H1 (cell line): ENCODE measurements around the gene ZNF318. TPM values are rescaled to one million over a fixed set of nuclear protein-coding genes. Genes with fewer than 3 reads are reported as not detected.

ENCODE experiments used
- CHD2 ChIP-seq: IDR thresholded peaks from 2 replicates; pipeline ENCODE4 v1.6.1; 2012; ENCODE audit warnings: low read length, improper control_type of control experiment
- EZH2 ChIP-seq: fragments of 200-600 bp; sonication (generic); IDR thresholded peaks from 2 replicates; pipeline ENCODE4 v1.7.1; 2012; ENCODE audit warnings: low read depth, mild to moderate bottlenecking, moderate library complexity, low read length, inconsistent platforms; ENCODE audit not compliant: severe bottlenecking
- HDAC6 ChIP-seq: IDR thresholded peaks from one replicate; pipeline ENCODE4 v1.7.1; 2012; ENCODE audit warnings: low read depth, mild to moderate bottlenecking, inconsistent platforms, low read length, moderate library complexity
- NRF1 ChIP-seq: IDR thresholded peaks from 2 replicates; pipeline ENCODE4 v1.6.1; 2011; ENCODE audit warnings: mild to moderate bottlenecking, low read depth, low read length, improper control_type of control experiment
- POU5F1 ChIP-seq: IDR thresholded peaks from 2 replicates; pipeline ENCODE4 v1.6.1; 2011; ENCODE audit warnings: low read depth, mild to moderate bottlenecking, low read length, moderate library complexity
- RBBP5 ChIP-seq: IDR thresholded peaks from 2 replicates; pipeline ENCODE4 v1.7.1; 2012; ENCODE audit warnings: low read depth, mild to moderate bottlenecking, inconsistent platforms, low read length, moderate library complexity, borderline replicate concordance
- TAF1 ChIP-seq: IDR thresholded peaks from 2 replicates; pipeline ENCODE4 v1.6.1; 2011; ENCODE audit warnings: mild to moderate bottlenecking, low read depth, low read length
- ZNF274 ChIP-seq: IDR thresholded peaks from 2 replicates; pipeline ENCODE4 v1.7.0; 2012; ENCODE audit warnings: low read length, borderline replicate concordance; ENCODE audit errors: extremely low read depth
- polyA plus RNA-seq, 7 experiments: library from polyadenylated mRNA; depleted of rRNA in 3 of 7; stranded (reverse) in 5 of 7; unstranded in 2 of 7; fragments of >200 nt in 5 of 7; fragments of 200-250 nt in 2 of 7; gene quantifications; 1 replicate in 5 of 7; 2 replicates in 1 of 7; 4 replicates in 1 of 7; pipeline versions ENCODE4 v1.2.1 to v1.2.3, GENCODE V29; 2011 to 2013; ENCODE audit warnings: missing spikeins in 2 of 7, mixed read lengths in 2 of 7
- total RNA-seq: library from RNA; stranded (reverse); fragmentation: NEBNext Ultra II Directional; extraction: Animal tissue kit (Norgen Biotek cat#: 25700); gene quantifications from 2 replicates; pipeline ENCODE4 v1.2.1, GENCODE V29; 2021
- TF ChIP-seq, protein P1 (sequence below): fragments of 300-600 bp; sonication (generic); IDR thresholded peaks from 2 replicates; pipeline ENCODE4 v1.7.1; 2012; ENCODE audit warnings: low read length, moderate library complexity, mild to moderate bottlenecking, inconsistent platforms; ENCODE audit not compliant: insufficient replicate concordance

ZNF318 gene
- total and polyA plus RNA-seq, 2 of the 8 experiments (the other 6 are each of a cell fraction or from before 2014, with no cell fraction given), result 10.2 to 22.1 TPM

DNA sequence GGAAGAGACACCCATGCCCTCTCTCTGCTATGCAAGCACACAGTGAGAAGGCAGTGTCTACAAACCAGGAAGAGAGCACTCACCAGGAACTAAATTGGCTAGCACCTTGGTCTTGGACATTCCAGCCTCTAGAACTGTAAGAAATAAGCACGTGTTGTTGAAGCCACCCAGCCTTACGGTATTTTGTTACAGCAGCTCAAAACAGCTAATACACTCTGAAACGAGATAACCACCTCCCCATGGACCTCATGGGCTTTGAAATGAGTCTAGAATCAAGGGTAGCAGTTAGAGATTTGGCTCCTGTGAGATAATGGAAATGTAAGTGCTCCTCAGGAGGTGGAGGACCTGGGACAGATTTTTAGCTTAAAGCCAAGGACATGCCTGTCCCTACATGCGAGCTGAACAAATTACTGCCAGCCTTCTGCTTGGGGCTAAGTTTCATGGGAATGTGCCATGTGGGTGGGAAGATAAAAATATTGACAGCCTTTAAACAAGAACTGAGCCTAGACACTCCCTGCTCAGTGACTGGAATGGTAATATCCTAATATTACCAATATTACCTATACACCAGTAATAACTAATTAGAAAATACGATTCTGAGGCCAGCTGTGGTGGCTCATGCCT, 3.9 kb upstream of the ZNF318 start (continued):
- TF ChIP-seq, protein P1, sequence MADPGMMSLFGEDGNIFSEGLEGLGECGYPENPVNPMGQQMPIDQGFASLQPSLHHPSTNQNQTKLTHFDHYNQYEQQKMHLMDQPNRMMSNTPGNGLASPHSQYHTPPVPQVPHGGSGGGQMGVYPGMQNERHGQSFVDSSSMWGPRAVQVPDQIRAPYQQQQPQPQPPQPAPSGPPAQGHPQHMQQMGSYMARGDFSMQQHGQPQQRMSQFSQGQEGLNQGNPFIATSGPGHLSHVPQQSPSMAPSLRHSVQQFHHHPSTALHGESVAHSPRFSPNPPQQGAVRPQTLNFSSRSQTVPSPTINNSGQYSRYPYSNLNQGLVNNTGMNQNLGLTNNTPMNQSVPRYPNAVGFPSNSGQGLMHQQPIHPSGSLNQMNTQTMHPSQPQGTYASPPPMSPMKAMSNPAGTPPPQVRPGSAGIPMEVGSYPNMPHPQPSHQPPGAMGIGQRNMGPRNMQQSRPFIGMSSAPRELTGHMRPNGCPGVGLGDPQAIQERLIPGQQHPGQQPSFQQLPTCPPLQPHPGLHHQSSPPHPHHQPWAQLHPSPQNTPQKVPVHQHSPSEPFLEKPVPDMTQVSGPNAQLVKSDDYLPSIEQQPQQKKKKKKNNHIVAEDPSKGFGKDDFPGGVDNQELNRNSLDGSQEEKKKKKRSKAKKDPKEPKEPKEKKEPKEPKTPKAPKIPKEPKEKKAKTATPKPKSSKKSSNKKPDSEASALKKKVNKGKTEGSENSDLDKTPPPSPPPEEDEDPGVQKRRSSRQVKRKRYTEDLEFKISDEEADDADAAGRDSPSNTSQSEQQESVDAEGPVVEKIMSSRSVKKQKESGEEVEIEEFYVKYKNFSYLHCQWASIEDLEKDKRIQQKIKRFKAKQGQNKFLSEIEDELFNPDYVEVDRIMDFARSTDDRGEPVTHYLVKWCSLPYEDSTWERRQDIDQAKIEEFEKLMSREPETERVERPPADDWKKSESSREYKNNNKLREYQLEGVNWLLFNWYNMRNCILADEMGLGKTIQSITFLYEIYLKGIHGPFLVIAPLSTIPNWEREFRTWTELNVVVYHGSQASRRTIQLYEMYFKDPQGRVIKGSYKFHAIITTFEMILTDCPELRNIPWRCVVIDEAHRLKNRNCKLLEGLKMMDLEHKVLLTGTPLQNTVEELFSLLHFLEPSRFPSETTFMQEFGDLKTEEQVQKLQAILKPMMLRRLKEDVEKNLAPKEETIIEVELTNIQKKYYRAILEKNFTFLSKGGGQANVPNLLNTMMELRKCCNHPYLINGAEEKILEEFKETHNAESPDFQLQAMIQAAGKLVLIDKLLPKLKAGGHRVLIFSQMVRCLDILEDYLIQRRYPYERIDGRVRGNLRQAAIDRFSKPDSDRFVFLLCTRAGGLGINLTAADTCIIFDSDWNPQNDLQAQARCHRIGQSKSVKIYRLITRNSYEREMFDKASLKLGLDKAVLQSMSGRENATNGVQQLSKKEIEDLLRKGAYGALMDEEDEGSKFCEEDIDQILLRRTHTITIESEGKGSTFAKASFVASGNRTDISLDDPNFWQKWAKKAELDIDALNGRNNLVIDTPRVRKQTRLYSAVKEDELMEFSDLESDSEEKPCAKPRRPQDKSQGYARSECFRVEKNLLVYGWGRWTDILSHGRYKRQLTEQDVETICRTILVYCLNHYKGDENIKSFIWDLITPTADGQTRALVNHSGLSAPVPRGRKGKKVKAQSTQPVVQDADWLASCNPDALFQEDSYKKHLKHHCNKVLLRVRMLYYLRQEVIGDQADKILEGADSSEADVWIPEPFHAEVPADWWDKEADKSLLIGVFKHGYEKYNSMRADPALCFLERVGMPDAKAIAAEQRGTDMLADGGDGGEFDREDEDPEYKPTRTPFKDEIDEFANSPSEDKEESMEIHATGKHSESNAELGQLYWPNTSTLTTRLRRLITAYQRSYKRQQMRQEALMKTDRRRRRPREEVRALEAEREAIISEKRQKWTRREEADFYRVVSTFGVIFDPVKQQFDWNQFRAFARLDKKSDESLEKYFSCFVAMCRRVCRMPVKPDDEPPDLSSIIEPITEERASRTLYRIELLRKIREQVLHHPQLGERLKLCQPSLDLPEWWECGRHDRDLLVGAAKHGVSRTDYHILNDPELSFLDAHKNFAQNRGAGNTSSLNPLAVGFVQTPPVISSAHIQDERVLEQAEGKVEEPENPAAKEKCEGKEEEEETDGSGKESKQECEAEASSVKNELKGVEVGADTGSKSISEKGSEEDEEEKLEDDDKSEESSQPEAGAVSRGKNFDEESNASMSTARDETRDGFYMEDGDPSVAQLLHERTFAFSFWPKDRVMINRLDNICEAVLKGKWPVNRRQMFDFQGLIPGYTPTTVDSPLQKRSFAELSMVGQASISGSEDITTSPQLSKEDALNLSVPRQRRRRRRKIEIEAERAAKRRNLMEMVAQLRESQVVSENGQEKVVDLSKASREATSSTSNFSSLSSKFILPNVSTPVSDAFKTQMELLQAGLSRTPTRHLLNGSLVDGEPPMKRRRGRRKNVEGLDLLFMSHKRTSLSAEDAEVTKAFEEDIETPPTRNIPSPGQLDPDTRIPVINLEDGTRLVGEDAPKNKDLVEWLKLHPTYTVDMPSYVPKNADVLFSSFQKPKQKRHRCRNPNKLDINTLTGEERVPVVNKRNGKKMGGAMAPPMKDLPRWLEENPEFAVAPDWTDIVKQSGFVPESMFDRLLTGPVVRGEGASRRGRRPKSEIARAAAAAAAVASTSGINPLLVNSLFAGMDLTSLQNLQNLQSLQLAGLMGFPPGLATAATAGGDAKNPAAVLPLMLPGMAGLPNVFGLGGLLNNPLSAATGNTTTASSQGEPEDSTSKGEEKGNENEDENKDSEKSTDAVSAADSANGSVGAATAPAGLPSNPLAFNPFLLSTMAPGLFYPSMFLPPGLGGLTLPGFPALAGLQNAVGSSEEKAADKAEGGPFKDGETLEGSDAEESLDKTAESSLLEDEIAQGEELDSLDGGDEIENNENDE, result no peak
- TF ChIP-seq ZNF274 (no peak), CHD2 (no peak), EZH2 (no peak), POU5F1 (no peak), RBBP5 (no peak), HDAC6 (no peak), NRF1 (no peak), TAF1 (no peak)
